Hematopoietic multipotent progenitor cell treated with erythropoietin and hydrocortisone succinate and interleukin-3 and kit ligand, for 6 days (in vitro differentiated cells): Measurements from ENCODE around the gene ZC3H14.
"Not testable (repeated sequence)": the region's sequence is repeated elsewhere in the genome, so short reads cannot be mapped to it uniquely, and the experiment has no call there.

ENCODE experiments used
- DNase-seq: peaks from one replicate; pipeline ENCODE4 v3.0.0-alpha.2; 2015

The ZC3H14 gene

GRCh38 chr14:88562831-88563686, at the start of gene ZC3H14:
Gene ZC3H14, plus strand, starts transcription at chr14:88563037. Its CDS starts 97 bp downstream, at chr14:88563134.
- peak; percentile 91 for DNase-seq

GRCh38 chr14:88515499-88516221, 47.2 kb upstream of the ZC3H14 start:
- no peak for DNase-seq

- no peak for DNase-seq
These were observed 45.9 kb upstream of the ZC3H14 start for GRCh38 chr14:88516861-88517357.

- DNase-seq: no peak
These were observed 44.0 kb upstream of the ZC3H14 start for GRCh38 chr14:88518592-88519512.

- no peak for DNase-seq
These were observed 42.9 kb upstream of the ZC3H14 start for GRCh38 chr14:88519907-88520306.

GRCh38 chr14:88521818-88522217, 41.0 kb upstream of the ZC3H14 start:
- DNase-seq: no peak

GRCh38 chr14:88522393-88522792, 40.4 kb upstream of the ZC3H14 start:
- DNase-seq: no peak

- DNase-seq: not testable (repeated sequence)
These were observed 32.9 kb upstream of the ZC3H14 start for GRCh38 chr14:88529889-88530288.

GRCh38 chr14:88533064-88533602, 29.7 kb upstream of the ZC3H14 start:
- DNase-seq: no peak

GRCh38 chr14:88535149-88535548, 27.7 kb upstream of the ZC3H14 start:
- no peak for DNase-seq

GRCh38 chr14:88535813-88536212, 27.0 kb upstream of the ZC3H14 start:
- no peak for DNase-seq

- no peak for DNase-seq
These were observed 21.5 kb upstream of the ZC3H14 start for GRCh38 chr14:88541324-88541723.

- DNase-seq: no peak
These were observed 19.7 kb upstream of the ZC3H14 start for GRCh38 chr14:88542857-88543795.

GRCh38 chr14:88545256-88545655, 17.6 kb upstream of the ZC3H14 start:
- DNase-seq: no peak

GRCh38 chr14:88546621-88547385, 16.0 kb upstream of the ZC3H14 start:
- DNase-seq: no peak

- DNase-seq: no peak
These were observed 15.5 kb upstream of the ZC3H14 start for GRCh38 chr14:88547386-88547780.

- no peak for DNase-seq
These were observed 12.8 kb upstream of the ZC3H14 start for GRCh38 chr14:88550078-88550477.

GRCh38 chr14:88551094-88551870, 11.6 kb upstream of the ZC3H14 start:
- peak; percentile 70 for DNase-seq

- DNase-seq: no peak
These were observed 10.8 kb upstream of the ZC3H14 start for GRCh38 chr14:88551980-88552431.

GRCh38 chr14:88552876-88553275, 10.0 kb upstream of the ZC3H14 start:
- DNase-seq: no peak
